A673 (cell line): ENCODE measurements around the gene CEMIP. TPM values are rescaled to one million over a fixed set of nuclear protein-coding genes. Genes with fewer than 3 reads are reported as not detected.

Source experiments
- BruUV-seq: library from RNA; stranded (reverse); fragments of 400-500 nt; replicated peaks from 2 replicates; lab custom pipeline; 2021; lab: Mats Ljungman, UMichigan
- CTCF ChIA-PET: fragments of 300-600 bp; sonication (Branson Sonifier 250); formaldehyde crosslinking; loops from one replicate; lab custom pipeline; 2022; ENCODE audit warnings: antibody characterized with exemption; lab: Charles Lee
- POLR2A ChIA-PET: fragments of 300-600 bp; sonication (Branson Sonifier 250); formaldehyde crosslinking; loops from one replicate; lab custom pipeline; 2022; ENCODE audit warnings: antibody characterized with exemption; ENCODE audit not compliant: low non-redundant PET; lab: Charles Lee
- DNase-seq: peaks from one replicate; pipeline ENCODE4 v3.0.0-alpha.2; 2015; ENCODE audit warnings: low spot score
- H3K27ac ChIP-seq: fragments of 200-600 bp; sonication (generic); 2 replicates; pipeline ENCODE4 v1.5.1; 2016; ENCODE audit warnings: mixed run types, low read depth, mild to moderate bottlenecking, mixed read lengths, antibody characterized with exemption, low read length; ENCODE audit not compliant: poor library complexity, severe bottlenecking
- H3K27me3 ChIP-seq: fragments of 200-600 bp; sonication (generic); replicated peaks from 2 replicates; pipeline ENCODE4 v1.6.1; 2017; ENCODE audit warnings: mixed run types, low read depth, mild to moderate bottlenecking, mixed read lengths, antibody characterized with exemption, low read length; ENCODE audit not compliant: insufficient read depth, poor library complexity
- H3K36me3 ChIP-seq: fragments of 200-600 bp; sonication (generic); 2 replicates; pipeline ENCODE4 v1.6.1; 2016; ENCODE audit warnings: mixed run types, mild to moderate bottlenecking, mixed read lengths, antibody characterized with exemption, low read length; ENCODE audit not compliant: insufficient read depth, poor library complexity, severe bottlenecking
- H3K4me1 ChIP-seq: fragments of 200-600 bp; sonication (generic); 2 replicates; pipeline ENCODE4 v1.6.1; 2017; ENCODE audit warnings: mixed run types, mild to moderate bottlenecking, mixed read lengths, antibody characterized with exemption, low read length; ENCODE audit not compliant: insufficient read depth, poor library complexity, severe bottlenecking
- H3K4me3 ChIP-seq: fragments of 200-600 bp; sonication (generic); 2 replicates; pipeline ENCODE4 v1.5.1; 2016; ENCODE audit warnings: low read depth, mixed run types, mild to moderate bottlenecking, mixed read lengths, low read length; ENCODE audit not compliant: poor library complexity, severe bottlenecking
- H3K9me3 ChIP-seq: fragments of 200-600 bp; sonication (generic); 2 replicates; pipeline ENCODE4 v1.6.1; 2016; ENCODE audit warnings: mixed run types, low read depth, mild to moderate bottlenecking, mixed read lengths, antibody characterized with exemption, low read length; ENCODE audit not compliant: poor library complexity, severe bottlenecking
- CTCF ChIP-seq: fragments of 300-800, 200-600 bp; sonication (generic); conservative IDR thresholded peaks from 2 replicates; pipeline ENCODE4 v1.5.1; 2017; ENCODE audit warnings: low read depth, mild to moderate bottlenecking, antibody characterized with exemption, low read length, moderate library complexity, mixed read lengths
- EZH2 ChIP-seq: fragments of 200-600 bp; sonication (generic); IDR thresholded peaks from 2 replicates; pipeline ENCODE4 v1.6.1; 2017; ENCODE audit warnings: borderline replicate concordance, low read depth, mild to moderate bottlenecking, mixed read lengths, antibody characterized with exemption, low read length; ENCODE audit not compliant: poor library complexity, severe bottlenecking
- intact Hi-C: fragments of 100-400 bp; cut with micrococcal nuclease; formaldehyde crosslinking; loops from one replicate; pipeline ENCODE4 v1.10.0; 2022; ENCODE audit not compliant: unreplicated experiment
- total RNA-seq: library from RNA; stranded (reverse); gene quantifications from 2 replicates; pipeline ENCODE4 v1.2.3, GENCODE V29; 2021

CEMIP gene
- total RNA-seq, 1 experiment from 2014 or later = not detected

GRCh38 chr15:80942746-80943565 lies 163.8 kb downstream of the CEMIP start:
- TF ChIP-seq EZH2 (no peak), CTCF (no peak)
- Histone ChIP-seq H3K4me3 (no peak overlapping the region), H3K27ac (no peak overlapping the region), H3K4me1 (no peaks in the 10 kb centered on the region), H3K36me3 (peaks cover 3% of the 10 kb centered on the region), H3K9me3 (no peaks in the 10 kb centered on the region), H3K27me3 (no peaks in the 10 kb centered on the region)
- BruUV-seq = no TSS peak
- CTCF ChIA-PET = no interaction called here
- no peak for DNase-seq
- intact Hi-C loops = no loop called here
- POLR2A ChIA-PET = no interaction called here

GRCh38 chr15:80944818-80945217 lies 165.6 kb downstream of the CEMIP start:
- Histone ChIP-seq H3K36me3 (peaks cover 3% of the 10 kb centered on the region), H3K4me1 (no peaks in the 10 kb centered on the region), H3K27ac (no peak overlapping the region), H3K9me3 (no peaks in the 10 kb centered on the region), H3K4me3 (no peak overlapping the region), H3K27me3 (no peaks in the 10 kb centered on the region)
- ChIA-PET CTCF (no interaction called here), POLR2A (no interaction called here)
- DNase-seq = no peak
- intact Hi-C loops = no loop called here
- no TSS peak for BruUV-seq
- TF ChIP-seq CTCF (no peak), EZH2 (no peak)

- H3K36me3 ChIP-seq = peaks cover 3% of the 10 kb centered on the region
- no peaks in the 10 kb centered on the region for H3K27me3 ChIP-seq
- DNase-seq = no peak
- BruUV-seq = no TSS peak
- intact Hi-C loops = no loop called here
- ChIA-PET CTCF (no interaction called here), POLR2A (interaction anchor here (0.5 kb wide), 1 partner anchor 1353 kb away, joined by 10 read pairs; no protein-coding TSS in a partner anchor)
- TF ChIP-seq EZH2 (no peak), CTCF (no peak)
- no peaks in the 10 kb centered on the region for H3K9me3 ChIP-seq
- H3K4me1 ChIP-seq = no peaks in the 10 kb centered on the region
- no peak overlapping the region for H3K27ac ChIP-seq
- no peak overlapping the region for H3K4me3 ChIP-seq
These were observed 166.4 kb downstream of the CEMIP start for GRCh38 chr15:80945605-80946004.
